K562 (cell line): ENCODE data around the gene SFXN3. TPM values are rescaled to one million over a fixed set of nuclear protein-coding genes. Genes with fewer than 3 reads are reported as not detected.

Experiments used
- BRF2 ChIP-seq: IDR thresholded peaks from 3 replicates; pipeline ENCODE4 v1.6.1; 2011; ENCODE audit warnings: borderline replicate concordance, mild to moderate bottlenecking; ENCODE audit not compliant: insufficient read length, insufficient read depth
- CBX2 ChIP-seq: fragments of 200-600 bp; sonication (generic); IDR thresholded peaks from one replicate; pipeline ENCODE4 v1.6.1; 2012; ENCODE audit warnings: mild to moderate bottlenecking, low read length, inconsistent platforms; ENCODE audit not compliant: insufficient read depth, poor library complexity, severe bottlenecking
- DPF2 ChIP-seq: fragments of 450-650 bp; IDR thresholded peaks from 2 replicates; pipeline ENCODE4 v1.6.1; 2016
- KDM5B ChIP-seq: fragments of 200-600 bp; sonication (generic); IDR thresholded peaks from 2 replicates; pipeline ENCODE4 v1.6.1; 2012; ENCODE audit warnings: low read depth, mild to moderate bottlenecking, moderate library complexity, low read length, control low read depth, inconsistent platforms; ENCODE audit not compliant: insufficient replicate concordance
- L3MBTL2 ChIP-seq: fragments of 450-650 bp; IDR thresholded peaks from 2 replicates; pipeline ENCODE4 v1.6.1; 2016; ENCODE audit warnings: mild to moderate bottlenecking, moderate library complexity
- SNIP1 ChIP-seq: fragments of 450-650 bp; IDR thresholded peaks from 2 replicates; pipeline ENCODE4 v1.7.1; 2017; ENCODE audit warnings: low read depth, mild to moderate bottlenecking
- SUPT5H ChIP-seq: fragments of 450-650 bp; IDR thresholded peaks from 2 replicates; pipeline ENCODE4 v1.6.1; 2016
- polyA plus RNA-seq, 8 experiments: library from polyadenylated mRNA; depleted of rRNA in 4 of 8; stranded (reverse) in 5 of 8; unstranded in 3 of 8; fragments of >200 nt; fragmentation: Nextera tagmentation in 2 of 8; fragmentation: Illumina TruSeq in 1 of 8; extraction: Ambion mirVana in 2 of 8; extraction: Trizol in 1 of 8; gene quantifications; 2 replicates each; pipeline versions ENCODE4 v1.2.1 to v1.2.3, GENCODE V29; 2011 to 2014; ENCODE audit warnings: inconsistent platforms in 1 of 8, missing spikeins in 1 of 8
- total RNA-seq, 7 experiments: library from RNA; depleted of rRNA in 6 of 7; stranded (reverse); fragments of >200 nt in 6 of 7; fragmentation: Illumina TruSeq in 2 of 7; extraction: Trizol in 2 of 7; gene quantifications; 2 replicates each; pipeline versions ENCODE4 v1.2.1 to v1.2.3, GENCODE V29; 2011 to 2021; ENCODE audit warnings: low replicate concordance in 1 of 7
- TF ChIP-seq, protein P1 (sequence below): fragments of 450-650 bp; IDR thresholded peaks from 2 replicates; pipeline ENCODE4 v1.6.1; 2016; ENCODE audit warnings: mild to moderate bottlenecking, moderate library complexity
- TF ChIP-seq, protein P2 (sequence below), 2 experiments: IDR thresholded peaks; 2 replicates each; pipeline ENCODE4 v1.6.1; 2011; ENCODE audit warnings: borderline replicate concordance in 1 of 2, control low read depth in 1 of 2, low read depth in 1 of 2, low read length in 1 of 2, mild to moderate bottlenecking in 1 of 2, mixed read lengths in 1 of 2, moderate library complexity in 1 of 2; ENCODE audit not compliant: insufficient read depth in 1 of 2, insufficient read length in 1 of 2, poor library complexity in 1 of 2, severe bottlenecking in 1 of 2; ENCODE audit errors: extremely low read depth in 1 of 2

The SFXN3 gene
- total and polyA plus RNA-seq, 9 of the 15 experiments (the other 6 are each of a cell fraction or from before 2014, with no cell fraction given): 0.24 to 4.6 (median 0.86) TPM

- TF ChIP-seq, protein P1, sequence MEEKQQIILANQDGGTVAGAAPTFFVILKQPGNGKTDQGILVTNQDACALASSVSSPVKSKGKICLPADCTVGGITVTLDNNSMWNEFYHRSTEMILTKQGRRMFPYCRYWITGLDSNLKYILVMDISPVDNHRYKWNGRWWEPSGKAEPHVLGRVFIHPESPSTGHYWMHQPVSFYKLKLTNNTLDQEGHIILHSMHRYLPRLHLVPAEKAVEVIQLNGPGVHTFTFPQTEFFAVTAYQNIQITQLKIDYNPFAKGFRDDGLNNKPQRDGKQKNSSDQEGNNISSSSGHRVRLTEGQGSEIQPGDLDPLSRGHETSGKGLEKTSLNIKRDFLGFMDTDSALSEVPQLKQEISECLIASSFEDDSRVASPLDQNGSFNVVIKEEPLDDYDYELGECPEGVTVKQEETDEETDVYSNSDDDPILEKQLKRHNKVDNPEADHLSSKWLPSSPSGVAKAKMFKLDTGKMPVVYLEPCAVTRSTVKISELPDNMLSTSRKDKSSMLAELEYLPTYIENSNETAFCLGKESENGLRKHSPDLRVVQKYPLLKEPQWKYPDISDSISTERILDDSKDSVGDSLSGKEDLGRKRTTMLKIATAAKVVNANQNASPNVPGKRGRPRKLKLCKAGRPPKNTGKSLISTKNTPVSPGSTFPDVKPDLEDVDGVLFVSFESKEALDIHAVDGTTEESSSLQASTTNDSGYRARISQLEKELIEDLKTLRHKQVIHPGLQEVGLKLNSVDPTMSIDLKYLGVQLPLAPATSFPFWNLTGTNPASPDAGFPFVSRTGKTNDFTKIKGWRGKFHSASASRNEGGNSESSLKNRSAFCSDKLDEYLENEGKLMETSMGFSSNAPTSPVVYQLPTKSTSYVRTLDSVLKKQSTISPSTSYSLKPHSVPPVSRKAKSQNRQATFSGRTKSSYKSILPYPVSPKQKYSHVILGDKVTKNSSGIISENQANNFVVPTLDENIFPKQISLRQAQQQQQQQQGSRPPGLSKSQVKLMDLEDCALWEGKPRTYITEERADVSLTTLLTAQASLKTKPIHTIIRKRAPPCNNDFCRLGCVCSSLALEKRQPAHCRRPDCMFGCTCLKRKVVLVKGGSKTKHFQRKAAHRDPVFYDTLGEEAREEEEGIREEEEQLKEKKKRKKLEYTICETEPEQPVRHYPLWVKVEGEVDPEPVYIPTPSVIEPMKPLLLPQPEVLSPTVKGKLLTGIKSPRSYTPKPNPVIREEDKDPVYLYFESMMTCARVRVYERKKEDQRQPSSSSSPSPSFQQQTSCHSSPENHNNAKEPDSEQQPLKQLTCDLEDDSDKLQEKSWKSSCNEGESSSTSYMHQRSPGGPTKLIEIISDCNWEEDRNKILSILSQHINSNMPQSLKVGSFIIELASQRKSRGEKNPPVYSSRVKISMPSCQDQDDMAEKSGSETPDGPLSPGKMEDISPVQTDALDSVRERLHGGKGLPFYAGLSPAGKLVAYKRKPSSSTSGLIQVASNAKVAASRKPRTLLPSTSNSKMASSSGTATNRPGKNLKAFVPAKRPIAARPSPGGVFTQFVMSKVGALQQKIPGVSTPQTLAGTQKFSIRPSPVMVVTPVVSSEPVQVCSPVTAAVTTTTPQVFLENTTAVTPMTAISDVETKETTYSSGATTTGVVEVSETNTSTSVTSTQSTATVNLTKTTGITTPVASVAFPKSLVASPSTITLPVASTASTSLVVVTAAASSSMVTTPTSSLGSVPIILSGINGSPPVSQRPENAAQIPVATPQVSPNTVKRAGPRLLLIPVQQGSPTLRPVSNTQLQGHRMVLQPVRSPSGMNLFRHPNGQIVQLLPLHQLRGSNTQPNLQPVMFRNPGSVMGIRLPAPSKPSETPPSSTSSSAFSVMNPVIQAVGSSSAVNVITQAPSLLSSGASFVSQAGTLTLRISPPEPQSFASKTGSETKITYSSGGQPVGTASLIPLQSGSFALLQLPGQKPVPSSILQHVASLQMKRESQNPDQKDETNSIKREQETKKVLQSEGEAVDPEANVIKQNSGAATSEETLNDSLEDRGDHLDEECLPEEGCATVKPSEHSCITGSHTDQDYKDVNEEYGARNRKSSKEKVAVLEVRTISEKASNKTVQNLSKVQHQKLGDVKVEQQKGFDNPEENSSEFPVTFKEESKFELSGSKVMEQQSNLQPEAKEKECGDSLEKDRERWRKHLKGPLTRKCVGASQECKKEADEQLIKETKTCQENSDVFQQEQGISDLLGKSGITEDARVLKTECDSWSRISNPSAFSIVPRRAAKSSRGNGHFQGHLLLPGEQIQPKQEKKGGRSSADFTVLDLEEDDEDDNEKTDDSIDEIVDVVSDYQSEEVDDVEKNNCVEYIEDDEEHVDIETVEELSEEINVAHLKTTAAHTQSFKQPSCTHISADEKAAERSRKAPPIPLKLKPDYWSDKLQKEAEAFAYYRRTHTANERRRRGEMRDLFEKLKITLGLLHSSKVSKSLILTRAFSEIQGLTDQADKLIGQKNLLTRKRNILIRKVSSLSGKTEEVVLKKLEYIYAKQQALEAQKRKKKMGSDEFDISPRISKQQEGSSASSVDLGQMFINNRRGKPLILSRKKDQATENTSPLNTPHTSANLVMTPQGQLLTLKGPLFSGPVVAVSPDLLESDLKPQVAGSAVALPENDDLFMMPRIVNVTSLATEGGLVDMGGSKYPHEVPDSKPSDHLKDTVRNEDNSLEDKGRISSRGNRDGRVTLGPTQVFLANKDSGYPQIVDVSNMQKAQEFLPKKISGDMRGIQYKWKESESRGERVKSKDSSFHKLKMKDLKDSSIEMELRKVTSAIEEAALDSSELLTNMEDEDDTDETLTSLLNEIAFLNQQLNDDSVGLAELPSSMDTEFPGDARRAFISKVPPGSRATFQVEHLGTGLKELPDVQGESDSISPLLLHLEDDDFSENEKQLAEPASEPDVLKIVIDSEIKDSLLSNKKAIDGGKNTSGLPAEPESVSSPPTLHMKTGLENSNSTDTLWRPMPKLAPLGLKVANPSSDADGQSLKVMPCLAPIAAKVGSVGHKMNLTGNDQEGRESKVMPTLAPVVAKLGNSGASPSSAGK: peak; percentile 82
- TF ChIP-seq SNIP1 (no peak), L3MBTL2 (peak; percentile 22; the same call in 1 of the 2 replicates), DPF2 (0 out of 2 replicates have a peak, but pooled peaks have one; percentile 49), SUPT5H (no peak), KDM5B (no peak), CBX2 (no peak), BRF2 (no peak)
- TF ChIP-seq, protein P2, sequence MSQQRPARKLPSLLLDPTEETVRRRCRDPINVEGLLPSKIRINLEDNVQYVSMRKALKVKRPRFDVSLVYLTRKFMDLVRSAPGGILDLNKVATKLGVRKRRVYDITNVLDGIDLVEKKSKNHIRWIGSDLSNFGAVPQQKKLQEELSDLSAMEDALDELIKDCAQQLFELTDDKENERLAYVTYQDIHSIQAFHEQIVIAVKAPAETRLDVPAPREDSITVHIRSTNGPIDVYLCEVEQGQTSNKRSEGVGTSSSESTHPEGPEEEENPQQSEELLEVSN (IDR thresholded peaks at IDR 0.05; ENCODE audit: borderline replicate concordance in 1 of 2, extremely low read depth in 1 of 2, insufficient read depth in 1 of 2, insufficient read length in 1 of 2, low read depth in 1 of 2, low read length in 1 of 2, poor library complexity in 1 of 2, severe bottlenecking in 1 of 2): peak in 1 of 2 experiments; percentile 66
Measured at GRCh38 chr10:101065481-101066145, 34.6 kb downstream of the SFXN3 start (continued).
